SK-N-SH (cell line): ENCODE results near the gene BSN. TPM values are rescaled to one million over a fixed set of nuclear protein-coding genes. Genes with fewer than 3 reads are reported as not detected.

Experiments used
- CTCF ChIA-PET: fragments of 300-600, 350-600 bp; formaldehyde crosslinking; extraction: SDS; loops from one replicate; lab custom pipeline; 2021; lab: Yijun Ruan, JAX
- POLR2A ChIA-PET: fragments of 350-600 bp; sonication (Branson Sonifier 250); formaldehyde crosslinking; extraction: SDS; loops from one replicate; lab custom pipeline; 2020; ENCODE audit warnings: antibody characterized with exemption, inconsistent platforms; lab: Yijun Ruan, JAX
- DNase-seq: peaks from one replicate; pipeline ENCODE4 v3.0.0; 2012
- H2AFZ ChIP-seq: fragments of 200-600 bp; sonication (generic); 2 replicates; pipeline ENCODE4 v1.8.1; 2016; ENCODE audit warnings: antibody characterized with exemption, mild to moderate bottlenecking, low read depth
- H3F3A ChIP-seq: fragments of 200-600 bp; sonication (generic); replicated peaks from 2 replicates; pipeline ENCODE3; 2016; ENCODE audit warnings: antibody characterized with exemption, mild to moderate bottlenecking; ENCODE audit not compliant: insufficient read depth
- H3K27ac ChIP-seq, 2 experiments: fragments of 200-500 bp in 1 of 2; fragments of 200-600 bp in 1 of 2; sonication (Bioruptor generic) in 1 of 2; sonication (generic), shearing (Covaris generic) in 1 of 2; 2 replicates each; pipeline versions ENCODE4 v1.5.1 to v1.6.1; 2014 to 2016; ENCODE audit warnings: low read depth in 2 of 2, inconsistent platforms in 1 of 2, low read length in 1 of 2, mild to moderate bottlenecking in 1 of 2, mixed read lengths in 1 of 2
- H3K27me3 ChIP-seq: fragments of 200-600 bp; sonication (generic), shearing (Covaris generic); 2 replicates; pipeline ENCODE4 v1.6.1; 2016; ENCODE audit warnings: mixed run types; ENCODE audit not compliant: insufficient read depth
- H3K36me3 ChIP-seq, 2 experiments: fragments of 200-500 bp in 1 of 2; fragments of 200-600 bp in 1 of 2; sonication (Bioruptor generic) in 1 of 2; sonication (generic) in 1 of 2; replicated peaks in 1 of 2; 2 replicates each; pipeline versions ENCODE3 to v1.5.1; 2014 to 2016; ENCODE audit warnings: low read length in 1 of 2, mild to moderate bottlenecking in 1 of 2; ENCODE audit not compliant: insufficient read depth in 2 of 2, control insufficient read depth in 1 of 2
- H3K4me1 ChIP-seq, 2 experiments: fragments of 200-500 bp in 1 of 2; fragments of 200-600 bp in 1 of 2; sonication (Bioruptor generic) in 1 of 2; sonication (generic), shearing (Covaris generic) in 1 of 2; 2 replicates each; pipeline versions ENCODE4 v1.5.1 to v1.6.1; 2014 to 2016; ENCODE audit warnings: low read depth in 1 of 2, low read length in 1 of 2, mixed run types in 1 of 2; ENCODE audit not compliant: insufficient read depth in 2 of 2, control insufficient read depth in 1 of 2
- H3K4me2 ChIP-seq: fragments of 200-600 bp; sonication (generic), shearing (Covaris generic); 2 replicates; pipeline ENCODE4 v1.6.1; 2017; ENCODE audit warnings: mixed run types
- H3K4me3 ChIP-seq, 2 experiments: fragments of 200-500 bp in 1 of 2; fragments of 200-600 bp in 1 of 2; sonication (Bioruptor generic) in 1 of 2; sonication (generic), shearing (Covaris generic) in 1 of 2; 2 replicates each; pipeline versions ENCODE4 v1.5.1 to v1.8.1; 2014 to 2016; ENCODE audit warnings: low read depth in 2 of 2, inconsistent platforms in 1 of 2, low read length in 1 of 2, mild to moderate bottlenecking in 1 of 2, mixed read lengths in 1 of 2, moderate library complexity in 1 of 2
- H3K79me2 ChIP-seq: fragments of 200-600 bp; sonication (generic); 2 replicates; pipeline ENCODE4 v1.8.1; 2017; ENCODE audit warnings: mild to moderate bottlenecking; ENCODE audit not compliant: insufficient read depth
- H3K9ac ChIP-seq: fragments of 200-600 bp; sonication (generic); 2 replicates; pipeline ENCODE4 v1.6.1; 2017; ENCODE audit warnings: mixed run types
- H3K9me2 ChIP-seq: fragments of 200-600 bp; sonication (generic); 2 replicates; pipeline ENCODE4 v1.6.1; 2017; ENCODE audit warnings: mixed run types
- H3K9me3 ChIP-seq: fragments of 200-600 bp; sonication (generic); 2 replicates; pipeline ENCODE4 v1.6.1; 2017; ENCODE audit warnings: mixed run types, mild to moderate bottlenecking, moderate library complexity
- H4K20me1 ChIP-seq: fragments of 200-600 bp; sonication (generic); 2 replicates; pipeline ENCODE4 v1.6.1; 2017; ENCODE audit warnings: mild to moderate bottlenecking, mixed run types; ENCODE audit not compliant: insufficient read depth
- EZH2phosphoT487 ChIP-seq: fragments of 200-600 bp; sonication (generic); IDR thresholded peaks from 2 replicates; pipeline ENCODE4 v1.6.1; 2017; ENCODE audit warnings: low read depth, mixed run types, mild to moderate bottlenecking, antibody characterized with exemption, moderate library complexity, borderline replicate concordance
- FOSL2 ChIP-seq: IDR thresholded peaks from 2 replicates; pipeline ENCODE4 v1.4.0; 2012; ENCODE audit warnings: low read depth, mild to moderate bottlenecking, moderate library complexity, borderline replicate concordance
- FOXJ3 ChIP-seq: sonication (generic); formaldehyde crosslinking; IDR thresholded peaks from 2 replicates; pipeline ENCODE4 v1.5.1; 2020; ENCODE audit warnings: mild to moderate bottlenecking, missing genetic modification reagents
- GATA2 ChIP-seq: sonication (generic); formaldehyde crosslinking; IDR thresholded peaks from 2 replicates; pipeline ENCODE4 v1.5.0; 2020; ENCODE audit warnings: mild to moderate bottlenecking, missing genetic modification reagents
- JUND ChIP-seq: IDR thresholded peaks from 2 replicates; pipeline ENCODE4 v1.4.0; 2012
- MXI1 ChIP-seq: IDR thresholded peaks from 2 replicates; pipeline ENCODE4 v1.6.1; 2012; ENCODE audit warnings: mild to moderate bottlenecking, low read depth, low read length, improper control_type of control experiment
- NRF1 ChIP-seq: IDR thresholded peaks from 2 replicates; pipeline ENCODE4 v1.6.1; 2012; ENCODE audit warnings: low read depth, mild to moderate bottlenecking, low read length
- POLR2AphosphoS5 ChIP-seq: IDR thresholded peaks from 2 replicates; pipeline ENCODE4 v1.6.1; 2012; ENCODE audit warnings: low read depth, low read length
- RCOR1 ChIP-seq: fragments of 150-350 bp; IDR thresholded peaks from 2 replicates; pipeline ENCODE4 v1.6.1; 2017; ENCODE audit warnings: antibody characterized with exemption, low read length
- TAF1 ChIP-seq: IDR thresholded peaks from 2 replicates; pipeline ENCODE4 v1.6.1; 2012; ENCODE audit warnings: low read depth, mild to moderate bottlenecking, low read length, moderate library complexity, borderline replicate concordance
- TEAD4 ChIP-seq: IDR thresholded peaks from 2 replicates; pipeline ENCODE4 v1.4.0; 2012; ENCODE audit warnings: mild to moderate bottlenecking, borderline replicate concordance; ENCODE audit not compliant: insufficient read depth
- YY1 ChIP-seq: IDR thresholded peaks from 2 replicates; pipeline ENCODE4 v1.4.0; 2012; ENCODE audit warnings: low read depth, mild to moderate bottlenecking
- WGBS: methylation state at CpG from one replicate; pipeline ENCODE4 v1.1.6; 2017; ENCODE audit warnings: low lambda C conversion rate; 5-methylcytosine and 5-hydroxymethylcytosine counted together
- polyA plus RNA-seq, 3 experiments: library from polyadenylated mRNA; depleted of rRNA; stranded (reverse); fragments of >200 nt; gene quantifications; 2 replicates each; pipeline ENCODE4 v1.2.3, GENCODE V29; 2012
- TF ChIP-seq, protein P1 (sequence below): IDR thresholded peaks from 2 replicates; pipeline ENCODE4 v1.4.0; 2012; ENCODE audit warnings: low read depth
- TF ChIP-seq, protein P2 (sequence below): fragments of 150-350 bp; IDR thresholded peaks from 2 replicates; pipeline ENCODE4 v1.6.1; 2017; ENCODE audit warnings: antibody characterized with exemption, low read length, low read depth, borderline replicate concordance
- TF ChIP-seq, protein P3 (sequence below): fragments of 200-600 bp; sonication (generic); IDR thresholded peaks from 2 replicates; pipeline ENCODE4 v1.6.1; 2017; ENCODE audit warnings: antibody characterized with exemption, mild to moderate bottlenecking, moderate library complexity
- TF ChIP-seq, protein P4 (sequence below): IDR thresholded peaks from 2 replicates; pipeline ENCODE4; 2012
- TF ChIP-seq, protein P5 (sequence below): IDR thresholded peaks from 2 replicates; pipeline ENCODE4 v1.4.0; 2012; ENCODE audit warnings: low read depth, borderline replicate concordance

BSN gene
- polyA plus RNA-seq, 1 of the 3 experiments (the other 2 are of a cell fraction) = 0.07 TPM

DNA sequence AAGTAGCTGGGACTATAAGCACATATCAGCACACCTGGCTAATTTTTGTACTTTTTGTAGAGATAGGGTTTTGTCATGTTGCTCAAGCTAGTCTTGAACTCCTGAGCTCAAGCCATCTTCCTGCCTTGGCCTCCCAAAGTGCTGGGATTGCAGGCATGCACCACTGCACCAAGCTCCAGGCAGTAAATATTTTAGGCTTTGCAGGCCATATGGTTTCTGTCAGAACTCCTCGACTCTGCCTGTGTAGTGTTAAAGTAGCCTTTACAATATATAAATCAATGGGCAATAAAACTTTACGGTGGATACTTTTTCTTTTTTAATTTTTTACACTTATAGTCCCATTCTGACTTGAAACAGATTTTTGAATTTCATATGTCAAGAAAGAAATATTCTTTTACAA is 42.6 kb upstream of the BSN start:
- ChIA-PET POLR2A (interaction anchor here (0.6 kb wide), 1 partner anchor 299 kb away, joined by 3 read pairs; no protein-coding TSS in a partner anchor), CTCF (interaction anchor here (1.5 kb wide), 1 partner anchor 28 kb away, joined by 6 read pairs; no protein-coding TSS in a partner anchor)
- no peaks in the 10 kb centered on the region for H3K4me1 ChIP-seq
- peaks cover 3% of the 10 kb centered on the region for H3F3A ChIP-seq
- H4K20me1 ChIP-seq = no peaks in the 10 kb centered on the region
- no peak for DNase-seq
- no peak overlapping the region for H3K4me3 ChIP-seq
- H3K27ac ChIP-seq = no peak overlapping the region
- TF ChIP-seq JUND (no peak), FOSL2 (no peak), NRF1 (no peak), POLR2AphosphoS5 (no peak), RCOR1 (no peak), YY1 (no peak), EZH2phosphoT487 (no peak), GATA2 (CRISPR knock-in tag) (no peak), MXI1 (no peak), FOXJ3 (CRISPR knock-in tag) (no peak), TAF1 (no peak), TEAD4 (no peak)
- TF ChIP-seq, protein P1, sequence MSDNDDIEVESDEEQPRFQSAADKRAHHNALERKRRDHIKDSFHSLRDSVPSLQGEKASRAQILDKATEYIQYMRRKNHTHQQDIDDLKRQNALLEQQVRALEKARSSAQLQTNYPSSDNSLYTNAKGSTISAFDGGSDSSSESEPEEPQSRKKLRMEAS = no peak
- TF ChIP-seq, protein P2, sequence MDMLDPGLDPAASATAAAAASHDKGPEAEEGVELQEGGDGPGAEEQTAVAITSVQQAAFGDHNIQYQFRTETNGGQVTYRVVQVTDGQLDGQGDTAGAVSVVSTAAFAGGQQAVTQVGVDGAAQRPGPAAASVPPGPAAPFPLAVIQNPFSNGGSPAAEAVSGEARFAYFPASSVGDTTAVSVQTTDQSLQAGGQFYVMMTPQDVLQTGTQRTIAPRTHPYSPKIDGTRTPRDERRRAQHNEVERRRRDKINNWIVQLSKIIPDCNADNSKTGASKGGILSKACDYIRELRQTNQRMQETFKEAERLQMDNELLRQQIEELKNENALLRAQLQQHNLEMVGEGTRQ = no peak
- TF ChIP-seq, protein P3, sequence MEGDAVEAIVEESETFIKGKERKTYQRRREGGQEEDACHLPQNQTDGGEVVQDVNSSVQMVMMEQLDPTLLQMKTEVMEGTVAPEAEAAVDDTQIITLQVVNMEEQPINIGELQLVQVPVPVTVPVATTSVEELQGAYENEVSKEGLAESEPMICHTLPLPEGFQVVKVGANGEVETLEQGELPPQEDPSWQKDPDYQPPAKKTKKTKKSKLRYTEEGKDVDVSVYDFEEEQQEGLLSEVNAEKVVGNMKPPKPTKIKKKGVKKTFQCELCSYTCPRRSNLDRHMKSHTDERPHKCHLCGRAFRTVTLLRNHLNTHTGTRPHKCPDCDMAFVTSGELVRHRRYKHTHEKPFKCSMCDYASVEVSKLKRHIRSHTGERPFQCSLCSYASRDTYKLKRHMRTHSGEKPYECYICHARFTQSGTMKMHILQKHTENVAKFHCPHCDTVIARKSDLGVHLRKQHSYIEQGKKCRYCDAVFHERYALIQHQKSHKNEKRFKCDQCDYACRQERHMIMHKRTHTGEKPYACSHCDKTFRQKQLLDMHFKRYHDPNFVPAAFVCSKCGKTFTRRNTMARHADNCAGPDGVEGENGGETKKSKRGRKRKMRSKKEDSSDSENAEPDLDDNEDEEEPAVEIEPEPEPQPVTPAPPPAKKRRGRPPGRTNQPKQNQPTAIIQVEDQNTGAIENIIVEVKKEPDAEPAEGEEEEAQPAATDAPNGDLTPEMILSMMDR = no peak
- TF ChIP-seq, protein P4, sequence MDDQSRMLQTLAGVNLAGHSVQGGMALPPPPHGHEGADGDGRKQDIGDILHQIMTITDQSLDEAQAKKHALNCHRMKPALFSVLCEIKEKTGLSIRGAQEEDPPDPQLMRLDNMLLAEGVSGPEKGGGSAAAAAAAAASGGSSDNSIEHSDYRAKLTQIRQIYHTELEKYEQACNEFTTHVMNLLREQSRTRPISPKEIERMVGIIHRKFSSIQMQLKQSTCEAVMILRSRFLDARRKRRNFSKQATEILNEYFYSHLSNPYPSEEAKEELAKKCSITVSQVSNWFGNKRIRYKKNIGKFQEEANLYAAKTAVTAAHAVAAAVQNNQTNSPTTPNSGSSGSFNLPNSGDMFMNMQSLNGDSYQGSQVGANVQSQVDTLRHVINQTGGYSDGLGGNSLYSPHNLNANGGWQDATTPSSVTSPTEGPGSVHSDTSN = no peak
- TF ChIP-seq, protein P5, sequence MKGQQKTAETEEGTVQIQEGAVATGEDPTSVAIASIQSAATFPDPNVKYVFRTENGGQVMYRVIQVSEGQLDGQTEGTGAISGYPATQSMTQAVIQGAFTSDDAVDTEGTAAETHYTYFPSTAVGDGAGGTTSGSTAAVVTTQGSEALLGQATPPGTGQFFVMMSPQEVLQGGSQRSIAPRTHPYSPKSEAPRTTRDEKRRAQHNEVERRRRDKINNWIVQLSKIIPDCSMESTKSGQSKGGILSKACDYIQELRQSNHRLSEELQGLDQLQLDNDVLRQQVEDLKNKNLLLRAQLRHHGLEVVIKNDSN = no peak
- peaks cover 9 to 20% of the 10 kb centered on the region in 2 experiments for H3K36me3 ChIP-seq
- H3K9ac ChIP-seq = no peak overlapping the region
- no peak overlapping the region for H3K4me2 ChIP-seq
- WGBS = 77% methylated on average over 2 of the region's 2 CpGs
- peaks cover 17% of the 10 kb centered on the region for H3K79me2 ChIP-seq
- no peak overlapping the region for H2AFZ ChIP-seq
- no peaks in the 10 kb centered on the region for H3K9me3 ChIP-seq
- no peaks in the 10 kb centered on the region for H3K27me3 ChIP-seq
- no peaks in the 10 kb centered on the region for H3K9me2 ChIP-seq
